PFSK-1 (cell line): ENCODE results near the gene TMPRSS3. TPM values are rescaled to one million over a fixed set of nuclear protein-coding genes. Genes with fewer than 3 reads are reported as not detected.

Experiments used
- FOXP2 ChIP-seq: optimal IDR thresholded peaks from 2 replicates; pipeline ENCODE3; 2011; ENCODE audit warnings: borderline replicate concordance, control low read depth, inconsistent platforms; ENCODE audit not compliant: insufficient read depth; ENCODE audit errors: extremely low read length, extremely low read depth
- POLR2AphosphoS5 ChIP-seq: IDR thresholded peaks from 2 replicates; pipeline ENCODE4 v1.6.1; 2012; ENCODE audit warnings: low read depth, mild to moderate bottlenecking, control low read depth, low read length, moderate library complexity
- REST ChIP-seq, 2 experiments: IDR thresholded peaks; 2 replicates each; pipeline versions ENCODE4 v1.6.1 to v1.8.0; 2011 to 2012; ENCODE audit warnings: low read depth in 2 of 2, low read length in 2 of 2, control low read depth in 1 of 2, inconsistent platforms in 1 of 2, mild to moderate bottlenecking in 1 of 2, moderate library complexity in 1 of 2; ENCODE audit not compliant: insufficient read depth in 1 of 2
- SIN3A ChIP-seq: IDR thresholded peaks from 2 replicates; pipeline ENCODE4 v1.6.1; 2012; ENCODE audit warnings: mild to moderate bottlenecking, low read length, moderate library complexity, borderline replicate concordance; ENCODE audit not compliant: insufficient read depth
- TAF1 ChIP-seq: IDR thresholded peaks from 2 replicates; pipeline ENCODE4 v1.6.1; 2012; ENCODE audit warnings: low read length, control low read depth, borderline replicate concordance; ENCODE audit not compliant: insufficient read depth
- polyA plus RNA-seq: library from polyadenylated mRNA; unstranded; fragments of >200 nt; gene quantifications from one replicate; pipeline ENCODE4 v1.2.1, GENCODE V29; 2012; ENCODE audit warnings: low read depth, missing spikeins; ENCODE audit not compliant: insufficient read length

The TMPRSS3 gene
- polyA plus RNA-seq = not detected

GRCh38 chr21:42395905-42396651 lies at the start of gene TMPRSS3:
TSS of gene TMPRSS3 (minus strand) at chr21:42396052. CDS start at chr21:42395417, 635 bp downstream.
- TF ChIP-seq POLR2AphosphoS5 (no peak), SIN3A (no peak), FOXP2 (no peak), REST (IDR thresholded peaks at IDR 0.05; ENCODE audit: insufficient read depth in 1 of 2, low read depth in 2 of 2, low read length in 2 of 2) (no peak), TAF1 (no peak)

- TF ChIP-seq TAF1 = no peak
- no peak for TF ChIP-seq POLR2AphosphoS5
- TF ChIP-seq SIN3A = no peak
- TF ChIP-seq REST (IDR thresholded peaks at IDR 0.05; ENCODE audit: insufficient read depth in 1 of 2, low read depth in 2 of 2, low read length in 2 of 2) = no peak
- TF ChIP-seq FOXP2 = no peak
Measured at GRCh38 chr21:42445311-42445710, 49.5 kb upstream of the TMPRSS3 start.

- TF ChIP-seq SIN3A = no peak
- TF ChIP-seq REST (IDR thresholded peaks at IDR 0.05; ENCODE audit: insufficient read depth in 1 of 2, low read depth in 2 of 2, low read length in 2 of 2) = no peak
- TF ChIP-seq TAF1 = no peak
- TF ChIP-seq POLR2AphosphoS5 = no peak
- TF ChIP-seq FOXP2 = no peak
Measured at GRCh38 chr21:42444745-42445059, 48.9 kb upstream of the TMPRSS3 start.

GRCh38 chr21:42443876-42444744 lies 48.3 kb upstream of the TMPRSS3 start:
- no peak for TF ChIP-seq SIN3A
- no peak for TF ChIP-seq POLR2AphosphoS5
- no peak for TF ChIP-seq REST (IDR thresholded peaks at IDR 0.05; ENCODE audit: insufficient read depth in 1 of 2, low read depth in 2 of 2, low read length in 2 of 2)
- TF ChIP-seq TAF1 = no peak
- TF ChIP-seq FOXP2 = no peak
